HG03342 (cell line): ENCODE results near the gene IL20.
"Not testable (repeated sequence)": the region's sequence is repeated elsewhere in the genome, so short reads cannot be mapped to it uniquely, and the experiment has no call there.

Source experiments
- ATAC-seq: cut with Tn5 transposase; IDR thresholded peaks from one replicate; pipeline ENCODE4 v1.9.1; 2021; ENCODE audit warnings: mild to moderate bottlenecking, moderate library complexity; ENCODE audit not compliant: unreplicated experiment

The IL20 gene

DNA sequence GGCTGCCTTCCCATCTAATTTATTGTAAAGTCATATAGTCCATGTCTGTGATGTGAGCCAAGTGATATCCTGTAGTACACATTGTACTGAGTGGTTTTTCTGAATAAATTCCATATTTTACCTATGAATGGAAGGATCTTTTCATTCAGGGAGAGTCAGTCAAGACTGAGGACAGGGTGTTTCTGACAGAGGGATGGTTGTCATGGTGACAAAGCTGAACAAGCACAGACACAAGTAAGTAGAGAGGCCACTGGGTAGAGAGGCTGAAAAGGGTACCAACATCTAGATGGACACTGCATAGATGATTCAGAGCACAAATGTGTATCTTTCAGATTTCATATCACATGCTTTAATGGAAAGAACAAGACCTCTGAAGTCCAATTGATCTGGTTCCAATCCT, 22.6 kb upstream of the IL20 start:
- no peak for ATAC-seq

DNA sequence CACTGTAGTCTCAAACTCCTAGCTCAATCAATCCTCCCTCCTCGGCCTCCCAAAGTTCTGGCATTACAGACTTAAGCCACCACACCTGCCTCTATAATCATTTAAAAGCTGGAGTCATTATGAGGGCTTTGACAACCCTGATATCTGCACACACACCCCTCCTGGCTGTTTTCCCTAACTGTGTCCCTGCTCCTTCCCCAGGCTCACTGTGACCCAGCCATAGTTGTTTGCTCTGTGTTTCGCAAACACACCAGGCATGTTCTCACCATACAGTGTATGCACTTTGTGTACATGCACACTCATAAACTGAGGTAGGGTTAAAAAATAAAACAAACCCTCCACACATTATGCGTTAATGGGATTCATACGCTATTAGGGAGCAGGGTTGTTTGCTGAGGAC, 21.8 kb upstream of the IL20 start:
- ATAC-seq, result no peak

DNA sequence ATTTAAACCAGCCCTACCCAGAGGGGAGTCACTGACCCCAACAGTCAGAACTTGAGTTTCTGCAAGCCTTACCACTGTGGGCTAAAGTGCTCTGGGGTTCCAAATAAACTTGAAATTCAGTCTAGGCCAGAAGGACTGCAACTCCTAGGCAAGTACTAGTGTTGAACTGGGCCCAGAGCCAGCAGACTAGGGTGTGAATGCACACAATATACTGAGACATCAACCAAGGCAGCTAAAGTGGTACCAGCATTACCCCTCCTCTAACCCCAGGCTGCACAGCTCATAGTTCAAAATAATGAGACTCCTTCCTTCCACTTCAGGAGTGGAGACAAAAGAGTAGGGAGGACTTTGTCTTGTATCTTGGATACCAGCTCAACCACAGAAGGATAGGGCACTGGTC, 18.9 kb upstream of the IL20 start:
- ATAC-seq, result no peak

DNA sequence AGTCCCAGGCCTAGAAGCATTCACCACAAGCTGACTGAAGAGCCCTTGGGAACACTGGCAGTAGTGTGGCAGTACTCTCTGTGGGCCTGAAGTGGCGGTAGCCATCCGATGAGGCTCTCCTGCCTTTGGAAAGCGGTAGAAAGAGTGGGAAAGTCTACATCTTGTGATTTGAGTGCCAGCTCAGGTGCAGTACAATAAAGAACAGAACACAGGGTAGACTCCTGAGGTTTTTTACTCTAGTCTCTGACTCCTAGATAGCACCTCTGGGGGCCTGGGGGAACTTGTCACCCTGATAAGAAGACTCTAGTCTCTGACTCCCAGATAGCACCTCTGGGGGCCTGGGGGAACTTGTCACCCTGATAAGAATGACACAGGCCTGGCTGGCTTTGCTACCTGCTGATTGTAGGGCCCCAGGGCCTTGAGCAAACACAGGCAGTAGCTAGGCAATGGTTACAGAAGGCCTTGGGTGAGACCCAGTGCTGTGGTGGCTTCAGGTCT, 18.0 kb upstream of the IL20 start:
- ATAC-seq, result no peak

DNA sequence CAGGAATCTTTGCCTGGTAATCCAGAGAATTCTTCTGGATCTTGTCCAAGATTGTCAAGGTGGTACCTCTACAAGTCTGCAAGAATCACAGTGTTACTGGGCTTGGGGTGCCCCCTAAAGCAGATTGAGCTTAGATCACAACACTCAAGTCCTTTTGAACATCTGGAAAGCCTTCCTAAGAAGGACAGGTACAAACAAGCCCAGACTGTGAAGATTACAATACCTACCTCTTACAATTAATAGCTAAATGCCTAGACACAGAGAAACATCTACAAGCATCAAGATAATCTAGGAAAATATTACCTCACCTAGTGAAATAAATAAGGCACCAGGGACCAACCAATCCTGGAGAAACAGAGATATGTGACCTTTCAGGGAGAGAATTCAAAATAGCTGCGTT, 17.5 kb upstream of the IL20 start:
- no peak for ATAC-seq

DNA sequence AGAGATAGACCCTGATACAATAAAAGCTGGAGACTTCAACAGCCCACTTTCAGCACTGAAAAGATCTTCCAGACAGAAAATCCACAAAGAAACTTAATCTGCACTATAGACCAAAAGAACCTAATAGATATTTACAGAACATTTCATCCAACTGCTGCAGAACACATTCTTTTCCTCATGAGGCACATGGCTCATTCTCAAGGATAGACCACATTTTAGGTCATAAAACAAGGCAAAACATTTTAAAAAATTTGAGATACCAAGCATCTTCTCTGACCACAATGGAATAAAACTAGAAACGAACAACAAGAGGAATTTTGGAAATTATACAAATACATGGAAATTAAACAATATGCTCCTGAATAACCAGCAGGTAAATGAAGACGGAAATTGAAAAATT, 15.0 kb upstream of the IL20 start:
- ATAC-seq, result no peak

DNA sequence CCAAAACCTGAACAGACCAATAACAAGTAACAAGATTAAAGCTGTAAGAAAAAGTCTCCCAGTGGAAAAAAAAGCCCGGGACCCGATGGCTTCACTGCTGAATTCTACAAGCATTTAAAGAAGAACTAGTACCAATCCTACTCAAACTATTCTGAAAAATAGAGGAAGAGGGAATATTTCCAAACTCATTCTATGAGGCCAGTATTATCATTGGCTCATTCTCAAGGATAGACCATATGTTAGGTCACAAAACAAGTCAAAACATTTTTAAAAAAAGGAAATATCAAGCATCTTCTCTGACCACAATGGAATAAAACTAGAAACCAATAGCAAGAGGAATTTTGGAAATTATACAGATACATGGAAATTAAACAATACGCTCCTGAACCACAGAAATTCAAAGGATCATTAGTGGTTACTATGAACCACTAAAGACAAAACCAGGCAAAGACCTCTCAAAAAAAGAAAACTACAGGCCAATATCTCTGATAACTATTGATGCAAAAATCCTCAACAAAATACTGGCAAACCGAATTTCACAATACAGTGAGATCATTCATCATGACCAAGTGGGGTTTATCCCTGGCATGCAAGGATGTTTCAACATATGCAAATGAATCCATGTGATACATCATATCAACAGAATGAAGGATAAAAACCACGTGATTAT, 13.9 kb upstream of the IL20 start:
- ATAC-seq, result no peak

DNA sequence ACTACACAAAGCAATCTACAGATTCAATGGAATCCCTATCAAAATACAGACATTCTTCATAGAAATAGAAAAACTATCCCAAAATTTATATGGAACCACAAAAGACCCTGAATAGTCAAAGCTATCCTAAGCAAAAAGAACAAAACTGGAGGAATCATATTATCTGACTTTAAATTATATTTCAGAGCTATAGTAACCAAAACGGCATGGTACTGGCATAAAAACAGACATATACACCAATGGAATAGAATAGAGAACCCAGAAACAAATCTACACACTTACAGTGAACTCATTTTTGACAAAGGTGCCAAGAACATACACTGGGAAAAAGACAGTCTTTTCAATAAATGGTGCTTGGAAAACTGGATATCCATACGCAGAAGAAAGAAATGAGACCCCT, 12.8 kb upstream of the IL20 start:
- ATAC-seq, result not testable (repeated sequence)

DNA sequence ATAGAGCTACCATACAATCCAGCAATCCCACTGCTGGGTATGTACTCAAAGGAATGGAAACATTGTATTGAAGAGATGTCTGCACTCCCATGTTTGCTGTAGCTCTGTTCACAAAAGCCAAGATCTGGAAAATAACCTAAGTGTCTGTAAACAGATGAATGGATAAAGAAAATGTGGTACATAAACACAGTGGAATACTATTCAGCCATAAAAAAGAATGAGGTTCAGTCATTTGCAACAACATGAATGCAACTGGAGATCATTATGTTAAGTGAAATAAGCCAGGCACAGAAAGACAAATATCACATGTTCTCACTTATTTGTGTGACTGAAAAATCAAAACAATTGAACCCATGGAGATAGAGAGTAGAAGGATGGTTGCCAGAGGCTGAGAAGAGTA, 11.7 kb upstream of the IL20 start:
- ATAC-seq, result not testable (repeated sequence)

DNA sequence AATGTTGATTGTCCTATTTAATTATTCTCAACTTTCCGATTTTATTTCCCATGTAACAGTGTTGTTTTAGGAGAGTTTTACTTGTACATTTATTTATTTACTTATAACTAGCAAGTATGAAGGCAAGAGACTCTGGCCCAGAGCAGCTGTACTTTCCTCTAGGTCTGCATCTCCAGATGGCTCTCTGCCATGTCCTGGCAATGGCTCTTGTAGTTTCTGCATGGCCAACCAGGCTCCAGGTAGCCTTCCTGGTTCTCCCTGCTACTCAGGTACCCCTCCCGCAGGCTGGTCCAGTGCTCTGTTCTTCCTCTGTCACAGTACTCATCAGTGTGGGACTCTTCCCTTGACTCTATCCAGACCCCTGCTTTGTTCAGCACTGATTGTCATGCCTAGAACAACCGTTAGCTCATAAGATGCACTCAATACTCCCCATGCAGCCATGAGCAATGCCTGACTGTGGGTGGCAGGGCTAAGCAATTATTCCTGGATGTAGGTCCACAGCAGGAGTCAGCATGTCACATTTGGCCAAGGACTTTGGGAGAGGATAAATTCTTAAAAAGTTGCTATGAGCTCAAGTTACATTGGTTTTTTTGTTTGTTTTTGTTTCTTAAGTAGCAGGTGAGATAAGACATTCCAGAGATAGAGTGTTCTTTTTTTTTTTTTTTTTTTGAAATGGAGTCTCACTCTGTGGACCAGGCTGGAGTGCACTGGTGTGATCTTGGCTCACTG, 10.9 kb upstream of the IL20 start:
- ATAC-seq, result no peak

DNA sequence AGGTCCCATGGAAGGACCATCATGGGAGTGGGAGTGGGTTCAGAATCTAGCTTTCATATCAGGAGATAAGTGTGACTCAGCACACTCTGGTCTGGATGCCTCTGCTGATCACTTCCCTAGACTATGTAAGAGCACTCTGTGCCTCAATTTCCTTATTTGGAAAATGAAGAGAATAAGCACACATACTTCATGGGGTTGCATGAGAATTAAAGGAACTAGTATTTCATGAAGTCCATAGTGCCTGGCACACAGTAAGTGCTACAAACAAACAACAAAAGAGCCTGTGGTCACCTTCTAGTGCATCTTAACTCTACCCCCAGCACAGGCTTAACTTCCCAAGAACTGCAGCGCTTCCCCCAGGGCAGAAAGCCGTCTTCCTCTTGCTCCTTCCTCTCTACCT, 9.6 kb upstream of the IL20 start:
- no peak for ATAC-seq

DNA sequence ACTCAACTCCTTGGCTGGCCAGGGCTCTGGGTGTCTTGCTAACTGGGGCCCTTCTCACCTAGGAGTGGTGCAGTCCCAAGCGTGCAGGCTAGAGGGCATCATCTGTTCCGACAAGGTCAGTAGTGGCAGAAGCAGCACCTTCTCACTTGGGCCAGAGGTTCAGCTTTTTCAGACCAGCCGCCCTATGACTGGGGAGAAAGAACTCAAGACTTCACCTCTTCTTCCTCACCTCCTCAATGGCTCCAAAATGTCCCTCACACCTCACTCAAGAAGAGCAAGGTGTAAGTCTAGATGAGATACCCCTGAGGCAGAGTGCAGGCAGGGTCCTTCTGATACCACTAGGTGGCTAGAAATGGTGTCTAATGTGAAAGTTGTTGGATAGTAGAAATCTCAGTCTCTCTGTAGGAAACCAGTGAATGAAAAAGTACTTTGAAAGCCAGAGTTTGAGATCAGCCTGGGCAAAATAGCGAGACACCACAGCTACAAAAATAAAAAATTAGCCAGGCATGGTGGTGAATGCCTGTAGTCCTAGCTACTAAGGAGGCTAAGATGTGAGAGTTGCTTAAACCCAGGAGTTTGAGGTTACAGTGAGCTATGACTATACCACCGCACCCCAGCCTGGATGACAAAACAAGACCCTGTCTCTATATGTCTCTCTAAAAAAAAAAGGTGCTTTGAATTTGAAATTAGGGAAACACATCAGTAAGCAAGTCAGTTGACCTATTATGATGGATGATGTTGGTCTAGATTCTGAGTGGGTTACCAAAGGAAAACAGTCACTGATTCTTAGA, 8.6 kb upstream of the IL20 start:
- ATAC-seq, result no peak

DNA sequence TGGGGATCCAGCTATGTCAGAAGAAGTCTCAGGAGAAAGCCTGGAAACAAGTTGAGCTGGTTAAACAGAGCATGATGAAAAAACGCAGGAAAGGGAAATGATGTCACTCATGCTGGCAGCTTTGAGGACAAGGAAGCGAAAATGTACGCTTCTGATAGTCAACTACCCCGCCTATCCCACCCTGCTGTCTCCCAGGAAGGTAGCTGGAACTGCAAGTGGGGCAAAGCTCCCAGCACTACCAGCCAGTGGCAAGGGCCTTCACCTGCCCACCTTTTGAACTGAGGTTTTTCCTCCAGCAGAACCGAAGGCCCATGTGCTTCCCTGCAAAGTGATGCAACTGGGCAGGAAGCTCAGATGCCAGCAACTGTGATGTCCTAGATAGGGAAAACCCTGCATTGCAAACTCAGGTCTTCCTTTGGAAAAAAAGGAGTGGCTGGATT, 6.3 kb upstream of the IL20 start:
- no peak for ATAC-seq

DNA sequence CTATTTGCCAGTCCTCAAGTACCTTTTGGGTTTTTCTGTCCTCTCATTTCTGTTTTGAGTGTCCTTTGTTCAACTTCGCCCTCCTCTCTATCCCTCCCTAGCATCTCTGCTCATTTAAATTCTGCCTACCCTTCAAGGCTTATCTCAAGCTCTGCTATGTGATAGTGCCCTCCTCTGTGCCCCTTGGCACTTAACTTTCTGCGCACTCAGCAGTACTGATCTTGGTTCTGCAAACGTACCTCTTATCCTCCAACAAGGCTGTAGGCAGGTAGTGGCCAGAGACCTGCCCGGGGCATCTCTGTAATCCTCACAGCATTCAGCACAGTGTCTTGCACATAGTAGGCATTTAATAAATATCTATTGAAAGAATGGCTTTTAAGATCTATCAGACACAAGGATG, 5.3 kb upstream of the IL20 start:
- no peak for ATAC-seq

DNA sequence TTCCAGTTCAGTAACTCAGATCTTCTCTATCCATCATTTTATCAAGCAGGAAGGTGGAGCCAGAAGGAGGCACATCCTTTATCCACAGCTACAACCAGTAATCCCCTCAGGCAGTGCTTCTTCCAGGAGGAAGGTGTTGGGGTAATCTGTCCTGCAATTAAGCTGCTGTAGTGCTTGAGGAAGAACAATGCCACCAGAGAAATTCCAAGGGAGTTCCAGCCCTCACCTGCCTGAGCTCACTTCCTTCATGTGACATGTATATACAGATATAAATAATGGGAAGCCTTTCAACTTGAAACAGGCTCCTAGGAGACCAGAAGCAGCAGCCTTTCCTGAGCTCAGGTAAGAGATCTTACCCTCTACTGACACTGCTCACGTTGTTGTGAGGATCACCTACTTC, 2.2 kb upstream of the IL20 start:
- ATAC-seq, result no peak

DNA sequence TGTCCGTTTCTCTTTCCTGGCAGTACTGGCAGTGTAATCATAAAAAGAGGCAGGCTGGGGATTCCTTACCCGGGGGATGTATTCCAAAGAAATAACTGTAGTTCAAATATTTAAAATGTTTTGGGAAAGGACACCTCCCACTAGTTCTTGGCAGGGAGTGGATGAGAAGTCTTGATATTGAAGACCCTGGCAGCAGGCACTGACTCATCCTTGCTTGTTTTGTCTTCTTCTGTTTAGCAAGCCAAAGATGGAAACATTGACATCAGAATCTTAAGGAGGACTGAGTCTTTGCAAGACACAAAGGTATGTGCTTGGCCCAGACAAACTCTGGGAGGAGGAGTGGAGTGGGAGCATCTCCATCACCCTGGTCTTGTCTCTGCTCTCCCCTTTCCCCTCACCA, 639 bp downstream of the IL20 start:
- no peak for ATAC-seq

DNA sequence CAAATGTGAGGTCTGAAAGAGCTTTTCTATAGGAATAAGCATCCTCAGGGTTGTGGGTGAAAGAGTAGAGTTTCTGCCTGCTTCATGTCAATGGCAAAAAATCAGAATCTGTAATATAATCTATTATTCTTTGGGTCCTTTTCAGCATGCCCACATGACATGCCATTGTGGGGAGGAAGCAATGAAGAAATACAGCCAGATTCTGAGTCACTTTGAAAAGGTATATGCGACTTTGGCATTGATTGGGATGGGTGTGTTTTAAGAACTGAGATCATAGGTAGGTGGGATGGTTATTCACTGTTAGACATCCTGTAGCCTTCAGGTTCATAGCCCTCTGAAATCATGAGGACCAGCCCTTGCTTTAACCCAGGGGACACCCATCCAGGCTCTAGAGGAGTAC, 1.8 kb downstream of the IL20 start:
- ATAC-seq, result no peak

DNA sequence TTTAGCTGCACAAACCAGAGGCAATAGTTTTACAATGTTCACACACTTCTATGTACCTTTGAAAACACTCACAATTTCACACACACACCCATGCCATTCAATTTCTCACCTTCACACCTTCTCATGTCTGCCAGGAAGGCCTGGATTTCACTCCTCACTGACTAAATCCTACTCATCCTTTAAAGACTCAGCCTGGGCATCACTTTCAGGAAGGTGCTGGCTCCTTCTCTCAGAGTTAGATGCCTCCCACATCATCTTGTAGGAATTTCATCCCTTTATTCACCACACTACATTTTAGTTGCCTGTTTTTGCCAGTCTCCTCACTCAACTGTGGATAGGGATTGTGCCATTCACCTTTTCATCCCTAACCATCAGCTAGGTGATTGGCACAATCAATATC, 2.3 kb downstream of the IL20 start:
- ATAC-seq, result no peak

DNA sequence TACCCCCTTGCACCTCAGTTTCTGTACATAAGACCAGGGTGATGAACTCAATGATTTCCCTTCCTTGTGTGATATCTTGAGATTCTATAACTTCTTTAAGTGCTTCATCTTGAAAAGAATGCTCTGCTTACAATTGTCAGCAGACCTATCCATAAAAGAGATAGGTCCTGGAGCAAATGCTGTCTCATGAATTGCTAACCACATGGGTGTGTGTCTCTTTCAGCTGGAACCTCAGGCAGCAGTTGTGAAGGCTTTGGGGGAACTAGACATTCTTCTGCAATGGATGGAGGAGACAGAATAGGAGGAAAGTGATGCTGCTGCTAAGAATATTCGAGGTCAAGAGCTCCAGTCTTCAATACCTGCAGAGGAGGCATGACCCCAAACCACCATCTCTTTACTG, 2.8 kb downstream of the IL20 start:
- ATAC-seq, result no peak

DNA sequence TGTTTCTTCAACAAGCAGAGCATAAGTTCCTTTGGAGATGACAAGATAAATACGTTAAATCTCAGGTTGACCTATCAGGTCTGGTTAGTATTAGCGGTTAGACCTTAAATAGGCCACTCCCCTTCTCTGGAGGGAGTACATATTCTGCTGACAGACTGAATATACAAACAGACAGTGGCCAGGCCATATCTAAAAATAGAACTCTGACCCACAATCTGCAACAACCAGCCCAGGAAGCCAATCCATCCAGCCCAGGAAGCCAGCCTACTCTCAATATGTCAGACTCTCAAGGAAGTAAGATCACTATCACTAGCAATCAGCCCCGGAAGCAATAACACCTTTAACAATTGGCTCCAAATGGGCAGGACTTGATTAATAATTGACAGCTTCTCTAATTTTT, 6.7 kb downstream of the IL20 start:
- no peak for ATAC-seq

DNA sequence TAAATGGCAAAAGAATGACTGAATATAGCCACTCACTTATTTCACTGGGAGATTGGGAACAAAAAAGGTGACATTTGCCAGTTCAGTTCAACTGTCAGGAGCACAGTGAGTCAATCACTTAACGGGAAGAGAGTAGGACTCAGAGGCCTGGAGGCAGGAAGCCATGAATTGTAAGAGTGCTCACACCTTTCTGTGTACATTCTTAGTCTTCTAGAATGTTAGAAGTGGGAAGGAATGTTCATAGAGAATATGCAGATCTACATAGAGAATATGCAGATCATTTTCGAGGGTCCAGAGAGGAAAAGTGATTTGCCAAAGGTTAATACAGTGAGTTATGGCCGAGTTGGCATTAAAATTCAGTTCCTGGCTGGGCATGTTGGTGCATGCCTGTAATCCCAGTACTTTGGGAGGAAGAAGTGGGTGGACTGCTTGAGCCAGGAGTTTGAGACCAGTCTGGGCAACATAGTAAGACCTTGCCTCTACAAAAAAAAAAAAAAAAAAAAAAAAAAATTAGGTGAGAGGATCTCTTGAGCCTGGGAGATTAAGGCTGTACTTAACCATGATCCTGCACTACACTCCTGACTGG, 8.3 kb downstream of the IL20 start:
- ATAC-seq, result no peak
